Mesodermal cell (in vitro differentiated cells): ENCODE measurements around the gene NLRP9.
A peak's percentile ranks its signal among the peaks of the same experiment; 100 is the strongest.

ENCODE experiments used
- H3K27ac ChIP-seq: 2 replicates; pipeline ENCODE4 v1.7.0; 2013; ENCODE audit warnings: mild to moderate bottlenecking, low read depth, low read length, moderate library complexity; ENCODE audit not compliant: severe bottlenecking
- H3K36me3 ChIP-seq: 2 replicates; pipeline ENCODE4 v1.7.1; 2013; ENCODE audit warnings: mild to moderate bottlenecking, low read length, moderate library complexity; ENCODE audit not compliant: control insufficient read depth, insufficient read depth
- H3K4me1 ChIP-seq: one replicate; pipeline ENCODE4 v1.7.1; 2013; ENCODE audit warnings: mild to moderate bottlenecking, low read length; ENCODE audit not compliant: insufficient read depth, control insufficient read depth, poor library complexity, severe bottlenecking
- H3K4me3 ChIP-seq: 2 replicates; pipeline ENCODE4 v1.7.0; 2013; ENCODE audit warnings: low read length, control low read depth, mild to moderate bottlenecking; ENCODE audit not compliant: insufficient read depth, poor library complexity, severe bottlenecking; ENCODE audit errors: extremely low read depth
- H3K9me3 ChIP-seq: 2 replicates; pipeline ENCODE4 v1.7.1; 2013; ENCODE audit warnings: mild to moderate bottlenecking, low read length, moderate library complexity; ENCODE audit not compliant: control insufficient read depth
- WGBS, 2 experiments: methylation state at CpG; one replicate each; pipeline ENCODE4 v1.1.5; 2013; ENCODE audit warnings: missing lambda C conversion rate in 2 of 2; ENCODE audit not compliant: insufficient coverage in 2 of 2; 5-methylcytosine and 5-hydroxymethylcytosine counted together

NLRP9 gene

DNA sequence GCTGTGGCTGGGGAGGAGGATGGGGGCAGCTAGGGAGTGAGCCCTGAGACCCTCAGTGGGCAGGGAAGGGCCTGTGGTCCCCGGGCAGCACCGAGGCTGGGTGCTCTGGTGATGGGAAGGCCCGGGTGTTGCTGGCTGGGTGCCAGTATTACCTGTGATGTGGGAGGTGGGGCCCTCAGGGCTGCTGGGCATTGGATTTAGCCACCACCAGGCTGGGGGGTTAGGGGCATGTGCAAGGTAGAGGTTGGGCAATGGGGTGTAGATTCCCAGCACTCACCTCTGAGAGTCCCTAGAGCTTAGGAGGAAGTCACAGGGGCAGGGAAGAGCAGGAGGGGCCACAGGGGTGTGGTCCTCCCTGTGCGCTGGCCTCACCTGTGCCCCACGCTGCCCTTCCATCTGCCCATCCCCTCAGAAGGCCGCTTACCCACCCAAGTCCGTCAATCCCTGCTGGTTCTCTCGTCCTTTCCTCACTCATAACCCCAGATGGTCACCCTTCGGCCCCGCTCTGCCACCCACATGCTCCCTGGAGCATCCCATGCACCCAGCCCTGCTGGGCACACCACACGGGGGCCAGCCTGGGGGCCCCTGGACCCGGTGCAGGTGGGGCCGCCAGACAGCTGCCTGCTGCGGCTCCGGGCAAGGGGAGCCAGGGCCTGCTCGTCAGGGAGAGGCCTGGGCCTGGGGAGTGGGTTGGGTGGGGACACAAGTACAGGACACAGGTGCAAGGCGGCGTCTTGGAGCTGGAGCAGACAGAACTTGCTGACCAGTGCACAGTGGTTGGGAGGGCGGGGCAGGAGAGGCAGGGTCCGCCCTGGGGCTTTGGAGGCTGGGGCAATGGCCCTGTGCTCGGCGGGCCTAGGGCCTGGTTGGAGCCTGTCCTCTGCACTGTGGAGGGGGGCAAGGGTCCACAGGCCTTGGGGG, 50.7 kb downstream of the NLRP9 start:
- H3K36me3 ChIP-seq, result peaks cover 78% of the 10 kb centered on the region

DNA sequence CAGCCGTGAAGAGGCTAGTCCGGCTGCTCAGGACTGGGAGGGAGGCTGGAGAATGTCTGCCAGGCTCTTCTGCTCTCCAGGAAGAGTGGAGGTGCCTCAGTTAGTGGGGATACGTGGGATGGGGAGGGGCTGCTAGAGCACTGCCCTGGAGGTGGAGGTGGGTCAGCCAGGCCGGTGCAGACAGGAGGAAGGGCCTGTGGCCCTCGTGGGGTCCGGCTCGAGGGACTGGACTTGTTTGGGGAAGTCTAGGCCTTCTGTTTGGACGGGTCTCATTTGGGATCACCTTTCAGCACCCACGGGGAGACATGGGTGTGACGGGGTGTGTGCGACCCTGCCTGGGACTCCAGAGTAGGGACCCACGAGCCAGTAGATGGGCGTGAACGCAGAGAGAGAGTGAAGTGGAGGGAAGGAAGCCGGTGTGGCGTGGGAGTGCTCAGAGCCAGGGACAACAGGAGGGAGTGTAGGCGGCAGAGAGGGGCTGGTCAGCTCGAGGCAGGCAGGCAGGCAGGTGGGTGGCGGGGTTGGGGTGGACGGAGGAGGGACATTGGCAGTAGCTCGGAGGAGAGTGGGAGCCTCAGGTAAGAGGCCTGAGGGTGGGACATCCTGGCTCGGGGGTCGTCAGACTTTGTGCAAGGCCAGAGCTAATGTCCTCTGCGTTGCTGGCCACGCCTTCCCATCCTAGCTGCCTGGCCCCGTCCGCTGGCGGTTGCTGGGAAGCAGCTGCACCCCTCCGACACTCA, 51.7 kb downstream of the NLRP9 start:
- Histone ChIP-seq H3K4me1 (no peaks in the 10 kb centered on the region), H3K9me3 (no peaks in the 10 kb centered on the region), H3K27ac (no peak overlapping the region), H3K36me3 (peaks cover 80% of the 10 kb centered on the region), H3K4me3 (no peak overlapping the region)
- WGBS, 2 experiments, result 96% methylated on average over 19 to 28 of the region's 29 CpGs

More for the DNA sequence above, 50.7 kb downstream of the NLRP9 start:
- Histone ChIP-seq H3K4me1 (no peaks in the 10 kb centered on the region), H3K9me3 (no peaks in the 10 kb centered on the region), H3K4me3 (no peak overlapping the region), H3K27ac (no peak overlapping the region)
- 91 to 95% methylated on average over 20 to 22 of the region's 22 CpGs for WGBS, 2 experiments

DNA sequence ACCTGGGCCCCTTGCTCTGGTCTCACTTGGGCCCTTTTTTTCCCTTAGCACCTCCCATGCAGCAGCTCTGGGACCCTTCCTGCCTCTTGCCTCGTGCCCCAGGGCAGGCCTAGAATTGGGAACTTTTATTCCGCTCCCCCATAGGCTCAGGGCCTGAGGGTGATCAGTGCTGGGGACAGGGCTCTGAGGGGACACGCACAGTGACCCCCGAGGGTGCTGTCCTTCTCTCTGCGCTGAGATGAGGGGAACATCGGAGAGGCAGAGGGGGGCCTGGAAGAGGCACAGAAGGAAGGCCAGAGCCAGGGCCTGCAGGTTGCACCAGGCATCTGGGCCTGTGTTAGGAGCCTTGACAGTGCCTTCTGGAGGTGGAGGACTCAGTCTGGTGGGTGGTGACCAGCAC, 52.4 kb downstream of the NLRP9 start:
- no peak overlapping the region for H3K27ac ChIP-seq
- H3K4me3 ChIP-seq, result no peak overlapping the region
- no peaks in the 10 kb centered on the region for H3K9me3 ChIP-seq
- peaks cover 2% of the 10 kb centered on the region for H3K4me1 ChIP-seq
- H3K36me3 ChIP-seq, result peaks cover 81% of the 10 kb centered on the region
- WGBS, 2 experiments, result 94 to 97% methylated on average over 4 to 6 of the region's 6 CpGs

DNA sequence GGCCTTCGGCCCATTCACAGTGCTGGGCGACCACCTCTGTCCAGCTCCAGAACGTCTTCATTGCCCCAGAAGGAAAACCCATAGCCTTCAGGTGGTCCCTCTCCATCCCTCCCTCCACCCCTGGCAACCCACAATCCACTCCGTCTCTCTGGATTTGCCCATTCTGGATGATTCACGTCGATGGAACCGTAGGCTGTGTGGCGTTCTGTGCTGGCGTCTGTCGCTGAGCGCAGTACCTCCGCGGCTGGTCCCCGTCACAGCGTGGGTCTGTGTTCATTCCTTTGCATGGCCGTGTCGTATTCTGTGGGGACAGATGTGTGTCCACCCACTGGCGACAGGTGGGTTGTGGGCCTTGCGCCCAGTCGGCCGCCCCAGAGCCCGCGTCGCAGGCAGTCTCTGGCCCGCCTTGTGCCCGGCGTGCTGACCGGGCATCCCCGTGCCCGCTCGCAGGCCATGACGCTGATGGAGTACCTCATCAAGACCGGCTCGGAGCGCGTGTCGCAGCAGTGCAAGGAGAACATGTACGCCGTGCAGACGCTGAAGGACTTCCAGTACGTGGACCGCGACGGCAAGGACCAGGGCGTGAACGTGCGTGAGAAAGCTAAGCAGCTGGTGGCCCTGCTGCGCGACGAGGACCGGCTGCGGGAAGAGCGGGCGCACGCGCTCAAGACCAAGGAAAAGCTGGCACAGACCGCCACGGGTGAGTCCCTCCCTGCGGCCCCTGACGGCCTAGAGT, 53.1 kb downstream of the NLRP9 start:
- 95 to 97% methylated on average over 59 to 60 of the region's 60 CpGs for WGBS, 2 experiments

DNA sequence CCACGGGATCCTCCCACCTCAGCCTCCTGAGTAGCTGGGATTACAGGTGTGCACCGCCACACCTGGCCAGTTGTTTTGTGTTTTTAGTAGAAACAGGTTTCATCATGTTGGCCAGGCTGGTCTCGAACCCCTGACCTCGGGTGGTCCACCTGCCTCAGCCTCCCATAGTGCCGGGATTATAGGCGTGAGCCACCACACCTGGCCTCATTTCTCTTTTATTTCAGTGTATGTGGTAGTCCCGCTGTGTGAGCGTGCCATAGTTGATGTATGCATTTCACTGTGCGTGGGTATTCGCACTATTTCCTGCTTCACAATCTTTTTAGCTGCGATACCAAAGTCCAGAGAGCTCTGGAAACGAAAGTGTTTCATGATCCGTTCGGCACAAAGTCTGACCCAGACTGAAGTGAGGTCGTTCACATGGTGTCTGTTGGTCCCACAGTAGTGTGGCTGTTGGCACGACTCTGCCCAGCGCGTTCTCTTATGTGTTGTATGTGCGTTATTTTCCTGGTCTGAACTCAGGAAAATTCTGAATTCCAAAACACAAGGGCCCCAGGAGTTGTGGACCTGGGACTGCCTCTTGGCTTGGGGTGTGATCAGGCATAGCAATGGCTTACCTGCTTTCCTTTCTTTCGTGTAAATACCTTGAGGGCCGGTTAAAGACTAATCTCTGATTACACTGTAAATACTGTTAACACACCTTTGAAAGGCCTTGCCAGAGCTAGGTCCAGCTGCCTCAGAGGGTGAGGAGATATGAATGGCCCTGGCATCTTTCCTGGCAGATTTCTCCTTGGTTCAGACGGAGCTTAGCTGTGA, 54.5 kb downstream of the NLRP9 start:
- peaks cover 81% of the 10 kb centered on the region for H3K36me3 ChIP-seq

More for the DNA sequence above, 53.1 kb downstream of the NLRP9 start:
- Histone ChIP-seq H3K9me3 (no peaks in the 10 kb centered on the region), H3K4me1 (peaks cover 7% of the 10 kb centered on the region), H3K36me3 (peaks cover 80% of the 10 kb centered on the region), H3K4me3 (no peak overlapping the region), H3K27ac (no peak overlapping the region)

DNA sequence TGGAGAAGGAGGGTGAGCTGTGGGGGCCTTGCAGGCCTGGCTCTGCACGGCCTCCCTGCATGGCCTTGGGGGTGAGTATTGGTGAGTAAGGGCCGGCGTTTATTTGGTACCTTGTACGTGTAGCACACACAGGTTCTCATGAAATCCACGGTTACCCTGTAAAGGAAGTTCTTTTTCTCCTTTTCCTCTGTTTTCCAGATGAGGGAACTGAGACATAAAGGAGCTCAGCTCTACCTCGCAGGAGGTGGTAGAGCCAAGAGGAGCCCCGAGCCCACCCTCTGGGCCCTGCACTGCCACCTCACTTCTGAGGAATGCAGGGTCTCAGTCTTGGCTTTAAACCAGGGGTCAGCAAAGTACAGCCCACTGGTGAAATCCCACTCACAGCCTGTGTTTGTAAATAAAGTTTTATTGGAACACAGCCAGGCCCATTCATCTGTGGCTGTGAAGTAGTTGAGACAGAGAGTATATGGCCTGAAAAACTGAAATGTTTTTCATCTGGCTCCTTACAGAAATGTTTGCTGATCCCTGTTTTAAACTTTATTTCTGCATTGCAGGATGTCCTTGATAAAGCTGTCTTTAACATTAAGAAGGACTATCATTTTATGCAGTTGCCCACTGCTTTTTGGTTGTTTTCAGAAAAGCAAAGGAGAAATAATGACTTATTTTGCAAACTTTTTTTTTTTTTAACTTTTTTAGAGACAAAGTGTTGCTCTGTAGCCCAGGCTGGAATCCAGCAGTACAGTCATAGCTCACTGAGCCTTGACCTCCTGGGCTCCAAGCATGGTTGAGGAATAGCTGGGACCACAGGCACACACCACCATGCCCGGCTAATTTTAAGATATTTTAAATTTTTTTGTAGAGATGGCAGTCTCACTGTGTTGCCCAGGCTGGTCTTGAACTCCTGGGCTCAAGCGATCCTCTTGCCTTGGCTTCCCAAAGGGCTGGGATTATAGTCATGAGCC, 56.8 kb downstream of the NLRP9 start:
- Histone ChIP-seq H3K9me3 (no peaks in the 10 kb centered on the region), H3K36me3 (peaks cover 80% of the 10 kb centered on the region), H3K4me1 (peaks cover 27% of the 10 kb centered on the region), H3K4me3 (no peak overlapping the region), H3K27ac (peak overlapping the region; percentile 10)
- WGBS, 2 experiments, result 89 to 100% methylated on average over 6 to 8 of the region's 9 CpGs

More for the DNA sequence above, 54.5 kb downstream of the NLRP9 start:
- Histone ChIP-seq H3K9me3 (no peaks in the 10 kb centered on the region), H3K27ac (no peak overlapping the region), H3K4me3 (no peak overlapping the region), H3K4me1 (peaks cover 20% of the 10 kb centered on the region)
- WGBS, 2 experiments, result 93 to 97% methylated on average over 14 to 19 of the region's 22 CpGs

DNA sequence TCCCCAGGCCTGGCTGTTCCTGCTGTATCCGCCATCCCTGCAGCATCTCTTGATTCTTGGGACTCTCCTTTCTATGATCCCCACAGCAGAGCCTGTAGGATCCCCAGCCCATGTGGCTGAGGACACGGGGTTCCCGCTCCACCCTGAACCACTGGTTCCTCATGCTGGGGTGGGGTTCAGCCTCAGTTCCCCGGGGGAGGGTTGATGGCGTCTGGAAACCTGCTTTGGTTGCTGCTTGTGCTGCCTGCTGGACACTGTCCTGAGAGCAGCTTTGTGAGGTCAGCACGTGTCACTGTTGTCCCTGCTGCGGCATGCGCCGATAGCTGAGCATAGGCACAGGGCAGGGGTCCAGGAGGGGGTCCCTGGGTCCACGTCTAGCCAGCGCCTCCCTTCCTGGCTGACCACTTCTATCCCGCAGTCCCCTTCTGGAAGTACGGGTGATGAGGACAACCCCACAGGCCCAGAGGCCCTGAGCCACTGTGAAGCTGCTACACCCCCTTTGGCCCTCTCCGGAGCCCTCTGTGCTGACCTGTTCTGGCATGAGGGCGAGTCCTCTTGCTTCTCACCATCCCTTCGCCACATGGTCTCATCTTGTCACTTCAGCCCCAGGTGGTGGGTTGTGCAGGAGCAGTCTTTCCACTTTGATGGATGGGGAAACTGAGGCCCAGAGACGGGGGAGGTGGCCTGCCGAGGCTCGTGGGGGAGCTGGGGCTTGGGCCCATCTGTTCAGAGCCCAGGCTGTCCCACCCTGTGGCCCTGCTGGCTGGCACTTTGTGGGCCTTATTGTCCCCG, 57.7 kb downstream of the NLRP9 start:
- WGBS, 2 experiments, result 96 to 97% methylated on average over 15 to 16 of the region's 20 CpGs
- Histone ChIP-seq H3K9me3 (no peaks in the 10 kb centered on the region), H3K4me3 (no peak overlapping the region), H3K36me3 (peaks cover 76% of the 10 kb centered on the region), H3K27ac (peak overlapping the region; percentile 10), H3K4me1 (peaks cover 33% of the 10 kb centered on the region)

DNA sequence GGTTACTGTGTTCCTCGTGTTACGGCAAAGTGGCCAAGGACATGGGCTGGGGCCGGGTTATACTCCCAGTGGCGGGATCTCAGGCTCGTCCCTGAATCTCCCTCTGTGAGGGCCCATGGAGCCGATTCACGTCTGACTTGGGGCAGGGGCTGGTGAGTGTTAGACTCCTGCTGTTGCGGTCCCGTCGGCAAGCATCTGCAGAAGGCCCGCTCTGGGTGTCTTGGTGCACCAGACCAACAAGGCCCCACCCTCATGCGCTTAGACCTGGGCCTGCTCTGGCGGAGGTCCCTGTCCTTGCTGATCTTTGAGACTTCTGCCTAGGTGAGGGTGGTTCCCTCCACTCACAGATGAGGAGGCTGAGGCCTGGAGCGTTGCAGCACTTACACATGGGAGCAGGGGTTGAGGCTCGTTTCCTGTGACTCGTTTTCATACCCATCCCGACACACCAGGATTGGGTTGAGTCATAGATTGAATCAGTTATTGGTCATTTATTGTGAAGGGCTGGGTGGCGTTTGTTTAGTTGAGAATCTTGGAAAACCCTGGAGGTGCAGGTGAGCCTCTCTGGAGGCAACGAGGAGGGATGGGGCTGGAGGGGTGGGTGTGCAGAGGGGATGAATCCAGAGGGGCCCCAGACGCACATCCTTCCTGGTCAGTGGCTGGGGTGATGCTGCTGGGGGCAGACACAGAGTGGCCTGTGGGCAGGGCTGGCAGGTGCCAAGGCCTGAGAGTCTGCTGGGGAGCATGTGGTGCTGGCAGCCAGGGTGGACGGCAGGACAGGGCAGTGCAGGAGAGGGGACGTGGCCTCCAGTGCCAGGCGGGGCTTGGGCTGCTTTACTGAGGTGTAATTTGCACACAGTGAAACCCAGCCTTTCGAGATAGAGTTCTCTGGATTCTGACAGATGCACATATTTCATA, 58.6 kb downstream of the NLRP9 start:
- WGBS, 2 experiments, result 94 to 95% methylated on average over 21 of the region's 24 CpGs
- Histone ChIP-seq H3K4me1 (peaks cover 33% of the 10 kb centered on the region), H3K4me3 (no peak overlapping the region), H3K9me3 (no peaks in the 10 kb centered on the region), H3K36me3 (peaks cover 67% of the 10 kb centered on the region), H3K27ac (no peak overlapping the region)
